Limb (tissue), 2 donors: ENCODE measurements around the gene CLSTN2.

Experiments used
- DNase-seq, 2 donors: peaks; one replicate each; pipeline ENCODE4 v3.0.0-alpha.2; 2016; ENCODE audit errors: extremely low spot score in 2 of 2

The CLSTN2 gene

GRCh38 chr3:140537727-140538082 lies 602.7 kb downstream of the CLSTN2 start:
- DNase-seq = no peak

DNA sequence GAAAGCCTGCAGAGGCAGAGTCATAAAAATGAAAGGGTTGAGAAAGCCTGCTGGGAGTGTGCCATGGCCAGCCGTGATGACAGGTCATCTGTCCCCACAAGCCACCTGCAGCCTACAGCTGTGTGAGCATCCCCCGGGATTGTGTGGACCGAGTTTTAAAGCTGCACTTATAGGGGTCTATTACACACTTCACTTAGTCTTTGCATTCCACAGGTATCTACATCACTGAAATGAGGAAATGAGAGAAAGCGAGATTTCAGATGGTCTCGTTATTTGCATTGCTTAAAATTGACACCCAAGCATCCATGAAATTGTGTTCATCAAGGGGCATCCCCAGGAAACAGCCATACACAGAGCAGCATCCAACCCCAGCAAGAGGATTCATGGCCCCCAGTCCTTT lies 605.3 kb downstream of the CLSTN2 start:
- DNase-seq = no peak

DNA sequence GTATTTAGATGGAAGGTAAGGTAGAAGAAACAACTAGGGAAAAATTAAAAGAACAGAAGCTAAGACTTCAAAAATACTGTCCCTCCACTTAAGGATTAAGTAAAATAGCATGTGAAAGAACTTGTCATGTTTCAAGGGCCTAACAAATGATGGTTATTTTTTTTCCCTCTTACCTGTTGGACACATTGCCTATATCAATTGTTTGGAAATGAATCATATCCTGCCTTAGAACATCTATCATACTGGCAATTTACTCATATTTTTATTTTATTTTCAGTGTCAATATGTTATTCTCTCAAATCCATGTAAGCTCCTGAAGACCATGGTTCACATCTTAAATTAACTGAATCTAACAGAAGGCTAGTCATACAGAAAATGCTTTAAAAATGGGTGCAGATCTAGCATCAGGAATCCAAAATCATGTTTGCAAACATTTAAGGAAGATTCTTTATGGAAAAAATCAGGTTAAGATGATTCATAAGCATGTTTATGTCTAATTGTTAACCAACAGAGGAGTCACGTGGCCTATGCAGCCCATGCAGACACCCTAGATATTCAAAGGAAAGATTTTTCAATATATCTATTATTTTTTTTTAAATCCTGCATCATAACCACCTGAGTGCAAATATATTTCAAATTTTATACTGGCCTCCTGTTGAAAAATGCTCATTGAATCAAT lies 607.1 kb downstream of the CLSTN2 start:
- DNase-seq = no peak

DNA sequence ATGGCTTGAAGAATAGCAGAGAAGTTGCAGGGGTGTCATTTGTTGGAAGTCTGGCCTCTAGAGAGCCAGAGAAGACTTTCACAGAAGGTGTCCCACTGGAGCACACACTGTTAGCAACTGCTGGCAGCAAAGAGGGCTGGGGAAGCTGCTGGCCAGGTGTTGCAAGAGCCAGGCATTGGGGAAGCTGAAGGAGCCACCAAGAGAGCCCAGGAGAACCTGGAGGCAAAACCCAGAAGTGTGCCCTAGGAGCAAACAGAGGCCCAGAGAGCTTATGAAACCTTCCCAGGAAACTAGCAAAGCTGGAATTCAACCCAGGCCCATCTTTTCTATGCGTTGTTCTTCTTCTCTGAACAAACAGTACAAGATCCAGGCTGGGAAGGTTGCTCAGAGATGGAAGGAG lies 610.2 kb downstream of the CLSTN2 start:
- no peak for DNase-seq

GRCh38 chr3:140545756-140546155 lies 610.8 kb downstream of the CLSTN2 start:
- peak in 1 of 2 donors; percentile 13 for DNase-seq

DNA sequence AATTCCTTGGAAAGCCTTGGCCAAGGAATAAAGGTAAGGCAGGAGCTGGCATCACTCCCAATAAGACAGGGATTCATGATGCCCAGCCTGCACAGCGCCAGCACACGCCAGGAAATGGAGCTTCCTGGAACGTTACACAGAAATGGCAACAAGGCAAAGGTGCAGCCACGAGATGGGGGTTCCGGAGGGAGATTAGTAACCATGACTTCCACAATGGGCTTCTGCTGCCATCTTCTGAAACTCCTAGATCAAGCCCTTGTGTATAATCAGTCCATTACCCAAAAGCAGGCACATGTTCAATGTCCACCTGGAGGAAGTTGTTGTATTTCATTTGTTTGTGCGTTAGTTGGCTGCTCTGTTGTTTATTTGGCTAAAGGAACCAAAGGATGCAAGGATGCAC lies 611.7 kb downstream of the CLSTN2 start:
- DNase-seq = no peak

DNA sequence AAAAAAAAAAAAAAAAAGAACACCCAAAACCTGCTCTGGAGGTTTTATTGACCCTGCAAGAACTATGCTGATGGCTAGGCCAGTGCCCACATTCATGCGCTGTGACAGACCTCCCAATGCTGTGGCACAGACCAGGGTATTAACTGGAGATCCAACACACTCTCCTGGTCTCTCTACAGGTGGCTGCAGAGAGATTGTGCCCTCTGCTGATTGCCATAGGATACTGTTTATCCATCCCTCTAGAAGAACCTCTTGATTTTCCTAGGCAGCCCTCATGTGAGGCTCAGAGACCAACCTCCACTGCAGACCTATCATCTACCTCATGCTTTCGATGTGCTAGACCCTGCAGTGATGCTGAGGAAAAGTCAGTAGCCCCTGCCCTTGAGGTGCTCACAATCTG lies 617.4 kb downstream of the CLSTN2 start:
- DNase-seq = no peak

GRCh38 chr3:140552898-140553297 lies 617.9 kb downstream of the CLSTN2 start:
- DNase-seq = no peak

DNA sequence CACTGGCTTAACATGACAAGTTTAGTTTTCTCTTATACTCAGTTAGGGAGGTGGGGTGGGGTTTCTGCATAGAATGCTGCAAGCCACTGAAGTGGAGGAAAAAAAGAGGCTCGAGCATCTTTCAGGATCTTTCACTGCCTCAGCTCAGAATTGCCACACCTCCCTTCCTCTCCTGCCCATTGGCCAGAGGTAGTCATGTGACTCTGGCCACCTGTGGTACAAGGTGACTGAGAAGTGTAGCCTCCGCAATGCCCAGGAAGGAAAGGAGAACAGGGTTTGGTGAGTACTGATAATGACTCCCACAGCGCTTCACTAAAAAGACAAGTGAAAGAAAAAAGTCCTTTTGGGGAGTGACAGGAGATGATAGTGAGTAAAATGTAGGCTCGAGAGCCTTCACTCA lies 618.6 kb downstream of the CLSTN2 start:
- no peak for DNase-seq

- no peak for DNase-seq
Observed at GRCh38 chr3:140555666-140556065, 620.7 kb downstream of the CLSTN2 start.

DNA sequence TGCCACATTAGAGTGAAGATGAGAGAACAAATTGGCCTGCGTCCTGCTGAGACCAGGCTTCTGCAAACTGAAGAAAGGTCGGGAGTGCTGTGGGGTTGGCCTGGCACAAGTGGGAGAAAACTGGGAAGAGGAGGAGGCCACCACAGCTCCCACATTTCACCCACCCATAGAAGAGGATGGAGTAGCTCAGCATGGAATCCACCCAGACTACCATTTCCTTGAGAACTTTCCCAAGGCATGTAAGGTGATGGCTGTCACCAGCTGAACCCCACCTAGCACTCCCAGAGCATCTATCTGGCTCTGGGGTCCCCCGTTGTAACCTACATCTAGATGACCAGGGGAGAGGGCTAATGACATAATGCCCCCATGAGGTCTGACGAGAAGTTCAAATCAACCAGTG lies 622.5 kb downstream of the CLSTN2 start:
- DNase-seq = no peak

- DNase-seq = no peak
Observed at GRCh38 chr3:140559546-140559945, 624.6 kb downstream of the CLSTN2 start.

DNA sequence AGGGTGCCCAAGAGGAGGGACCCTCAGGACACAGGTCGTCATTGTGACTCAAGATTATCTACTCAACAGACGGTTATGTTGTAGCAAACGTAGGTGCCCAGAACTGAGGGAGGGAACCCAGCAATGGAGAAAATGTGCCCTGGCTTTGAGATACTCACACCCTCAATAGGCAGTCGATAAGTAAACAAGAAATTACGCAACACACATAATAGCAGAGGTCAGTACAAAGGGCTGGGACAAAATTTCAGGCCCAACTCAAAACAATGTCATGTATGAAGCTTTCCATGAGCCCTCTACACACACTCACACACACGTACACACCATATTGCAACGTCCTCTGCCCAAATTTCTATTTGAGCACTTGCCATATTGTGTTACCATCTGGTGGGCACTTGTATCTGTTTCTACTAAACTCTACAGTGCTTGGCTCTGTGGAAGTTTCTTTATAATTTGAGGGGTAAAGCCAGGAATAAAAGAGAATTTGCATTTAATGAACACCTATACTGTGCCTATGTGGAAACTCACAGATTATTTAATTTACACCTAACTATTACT lies 628.3 kb downstream of the CLSTN2 start:
- no peak for DNase-seq

- no peak for DNase-seq
Observed at GRCh38 chr3:140568131-140568530, 633.1 kb downstream of the CLSTN2 start.

DNA sequence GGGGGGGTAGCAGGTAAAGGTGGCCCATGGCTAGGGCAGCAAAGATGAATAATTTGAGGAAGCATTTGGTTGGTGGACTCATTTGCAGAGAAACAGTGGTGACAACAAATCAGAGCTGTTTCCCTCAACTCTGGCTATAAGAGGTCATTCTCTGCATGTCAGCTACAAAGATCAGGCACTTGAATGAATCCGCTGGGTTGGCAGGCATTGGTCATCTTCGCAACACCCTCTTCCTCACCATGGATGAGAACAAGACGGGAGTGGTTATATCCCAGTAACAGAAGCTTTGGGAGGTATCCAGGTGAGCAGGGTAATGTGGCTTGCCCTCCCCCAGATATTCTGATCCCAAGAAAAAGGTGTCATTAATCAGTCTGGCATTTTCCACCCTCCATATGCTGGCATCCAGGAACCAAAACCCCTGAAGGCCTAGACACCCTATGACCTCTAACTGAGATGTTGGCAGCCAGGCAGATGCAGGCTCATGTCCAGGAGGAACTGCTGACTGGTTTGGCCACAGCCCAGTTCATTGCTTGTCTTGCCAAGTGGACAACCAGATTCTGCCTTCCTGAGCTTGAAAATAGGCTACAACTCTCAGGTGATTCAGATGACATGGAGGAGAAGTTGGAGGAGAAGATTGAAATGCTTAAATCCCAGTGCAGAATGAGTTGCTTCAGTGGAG lies 634.0 kb downstream of the CLSTN2 start:
- no peak for DNase-seq

- DNase-seq = no peak
Observed at GRCh38 chr3:140570602-140571001, 635.6 kb downstream of the CLSTN2 start.

DNA sequence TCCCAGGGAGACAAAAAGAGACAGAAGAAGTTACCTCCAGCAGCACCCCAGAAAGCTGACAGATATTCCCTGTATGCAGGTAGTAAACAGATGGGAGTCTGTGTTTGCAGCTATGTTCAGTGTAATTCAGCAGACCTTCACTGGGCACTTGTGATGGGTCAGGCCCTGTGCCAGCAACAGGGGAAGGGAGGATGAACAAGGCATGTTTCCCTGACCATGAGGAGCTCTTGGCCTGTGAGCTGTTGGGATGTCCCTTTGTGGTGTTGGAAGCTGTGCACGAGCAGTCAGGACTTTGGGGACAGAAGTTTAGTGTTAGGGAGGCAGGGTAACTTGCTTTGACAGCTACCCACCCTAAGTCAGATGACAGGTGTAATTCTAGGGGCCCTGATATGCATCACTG lies 636.9 kb downstream of the CLSTN2 start:
- DNase-seq = no peak

GRCh38 chr3:140572334-140572733 lies 637.3 kb downstream of the CLSTN2 start:
- DNase-seq = no peak

DNA sequence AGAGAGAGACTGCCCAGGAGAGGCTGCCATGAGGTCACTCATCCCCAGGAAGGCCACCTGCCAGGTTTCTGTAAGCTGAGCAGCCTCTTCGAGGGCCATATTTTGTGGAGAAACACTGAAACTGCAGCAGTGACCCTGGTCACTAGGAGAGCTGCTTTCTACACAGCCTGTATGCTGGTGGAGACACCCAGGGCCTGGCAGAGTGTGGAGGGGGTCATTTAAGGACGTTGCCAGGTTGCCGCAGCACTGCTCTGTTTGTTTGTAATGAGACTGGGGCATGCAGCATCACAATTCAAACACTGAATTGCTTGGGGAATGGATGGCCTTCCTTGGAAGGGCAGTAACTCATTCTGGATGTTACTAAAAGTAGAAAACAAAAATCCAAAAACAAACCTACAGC lies 638.0 kb downstream of the CLSTN2 start:
- DNase-seq = no peak

DNA sequence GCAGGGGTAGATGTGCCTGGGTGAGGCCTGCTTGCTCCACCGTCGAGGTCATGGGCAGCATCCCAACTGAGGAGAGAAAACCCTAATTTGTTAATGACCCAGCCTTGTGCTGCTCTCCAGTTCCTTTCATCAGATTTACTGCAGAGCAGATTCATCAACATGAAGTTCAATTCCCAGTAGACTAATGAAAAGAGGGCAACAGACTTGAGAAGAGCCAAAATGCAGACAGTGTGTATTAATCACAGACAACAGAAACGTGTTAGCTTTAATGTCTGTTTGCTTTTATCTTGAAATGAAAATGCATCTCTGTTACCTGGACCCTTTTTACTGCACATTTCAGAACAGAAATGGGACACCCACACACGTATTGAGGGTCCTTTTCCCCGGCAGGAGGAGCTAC lies 639.4 kb downstream of the CLSTN2 start:
- no peak for DNase-seq

DNA sequence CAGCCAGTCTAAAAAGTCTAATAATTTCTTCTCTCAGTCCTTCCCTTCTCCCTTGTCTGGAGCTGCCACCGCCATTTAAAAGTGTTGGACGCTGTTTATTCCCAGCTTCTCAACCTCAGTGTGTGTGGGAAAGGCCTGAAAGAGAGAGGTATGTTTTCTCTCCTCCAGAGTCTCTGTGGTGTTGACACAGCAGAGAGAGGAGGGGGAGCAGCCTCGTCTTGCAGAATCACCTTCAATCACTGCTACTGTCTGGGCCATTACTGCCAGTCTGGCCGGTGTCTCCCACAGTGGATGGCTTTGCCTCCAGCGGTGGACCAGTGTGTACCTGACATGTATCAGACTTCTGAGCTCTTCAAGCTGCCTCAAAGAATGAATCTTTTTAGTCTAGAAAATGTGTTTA lies 641.5 kb downstream of the CLSTN2 start:
- DNase-seq = no peak

- DNase-seq = no peak
Observed at GRCh38 chr3:140577911-140578310, 642.9 kb downstream of the CLSTN2 start.

GRCh38 chr3:140579260-140579659 lies 644.3 kb downstream of the CLSTN2 start:
- DNase-seq = no peak
